Coronary artery (tissue), 2 donors: ENCODE data around the gene PTPRM.

Source experiments
- DNase-seq: peaks from one replicate; pipeline ENCODE4 v3.0.0-alpha.2; 2017; ENCODE audit warnings: low spot score
- H3K27ac ChIP-seq, 2 donors: fragments of 200-600 bp; sonication (generic); one replicate each; pipeline ENCODE4 v1.5.1; 2016 to 2019
- H3K4me3 ChIP-seq: fragments of 200-600 bp; sonication (generic); 2 replicates; pipeline ENCODE4 v1.5.1; 2016; ENCODE audit warnings: mild to moderate bottlenecking, moderate library complexity
- TF ChIP-seq, protein P1 (sequence below): fragments of 200-600 bp; sonication (generic); IDR thresholded peaks from one replicate; pipeline ENCODE4 v1.5.1; 2019; ENCODE audit warnings: antibody characterized with exemption

Gene PTPRM

DNA sequence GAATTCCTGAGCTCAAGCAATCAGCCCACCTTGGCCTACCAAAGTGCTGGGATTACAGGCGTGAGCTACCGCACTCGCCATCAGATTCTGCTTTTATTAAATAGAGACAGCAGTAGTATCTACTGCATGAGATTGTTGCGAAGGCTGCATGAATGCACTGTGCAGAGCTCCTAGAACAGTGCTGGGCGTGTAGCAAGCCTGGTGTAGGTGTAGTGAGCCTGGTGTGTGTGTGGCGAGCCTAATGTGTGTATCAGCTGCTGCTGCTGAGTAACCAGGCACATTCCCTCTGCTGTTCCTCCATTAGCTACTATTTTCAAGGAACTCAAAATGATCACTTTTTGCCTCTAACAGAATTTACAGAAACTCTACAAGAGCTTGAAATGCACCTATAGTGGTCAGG is 57.6 kb downstream of the PTPRM start:
- Histone ChIP-seq H3K27ac (no peak overlapping the region), H3K4me3 (no peak overlapping the region)
- no peak for DNase-seq
- TF ChIP-seq, protein P1, sequence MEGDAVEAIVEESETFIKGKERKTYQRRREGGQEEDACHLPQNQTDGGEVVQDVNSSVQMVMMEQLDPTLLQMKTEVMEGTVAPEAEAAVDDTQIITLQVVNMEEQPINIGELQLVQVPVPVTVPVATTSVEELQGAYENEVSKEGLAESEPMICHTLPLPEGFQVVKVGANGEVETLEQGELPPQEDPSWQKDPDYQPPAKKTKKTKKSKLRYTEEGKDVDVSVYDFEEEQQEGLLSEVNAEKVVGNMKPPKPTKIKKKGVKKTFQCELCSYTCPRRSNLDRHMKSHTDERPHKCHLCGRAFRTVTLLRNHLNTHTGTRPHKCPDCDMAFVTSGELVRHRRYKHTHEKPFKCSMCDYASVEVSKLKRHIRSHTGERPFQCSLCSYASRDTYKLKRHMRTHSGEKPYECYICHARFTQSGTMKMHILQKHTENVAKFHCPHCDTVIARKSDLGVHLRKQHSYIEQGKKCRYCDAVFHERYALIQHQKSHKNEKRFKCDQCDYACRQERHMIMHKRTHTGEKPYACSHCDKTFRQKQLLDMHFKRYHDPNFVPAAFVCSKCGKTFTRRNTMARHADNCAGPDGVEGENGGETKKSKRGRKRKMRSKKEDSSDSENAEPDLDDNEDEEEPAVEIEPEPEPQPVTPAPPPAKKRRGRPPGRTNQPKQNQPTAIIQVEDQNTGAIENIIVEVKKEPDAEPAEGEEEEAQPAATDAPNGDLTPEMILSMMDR: no peak

DNA sequence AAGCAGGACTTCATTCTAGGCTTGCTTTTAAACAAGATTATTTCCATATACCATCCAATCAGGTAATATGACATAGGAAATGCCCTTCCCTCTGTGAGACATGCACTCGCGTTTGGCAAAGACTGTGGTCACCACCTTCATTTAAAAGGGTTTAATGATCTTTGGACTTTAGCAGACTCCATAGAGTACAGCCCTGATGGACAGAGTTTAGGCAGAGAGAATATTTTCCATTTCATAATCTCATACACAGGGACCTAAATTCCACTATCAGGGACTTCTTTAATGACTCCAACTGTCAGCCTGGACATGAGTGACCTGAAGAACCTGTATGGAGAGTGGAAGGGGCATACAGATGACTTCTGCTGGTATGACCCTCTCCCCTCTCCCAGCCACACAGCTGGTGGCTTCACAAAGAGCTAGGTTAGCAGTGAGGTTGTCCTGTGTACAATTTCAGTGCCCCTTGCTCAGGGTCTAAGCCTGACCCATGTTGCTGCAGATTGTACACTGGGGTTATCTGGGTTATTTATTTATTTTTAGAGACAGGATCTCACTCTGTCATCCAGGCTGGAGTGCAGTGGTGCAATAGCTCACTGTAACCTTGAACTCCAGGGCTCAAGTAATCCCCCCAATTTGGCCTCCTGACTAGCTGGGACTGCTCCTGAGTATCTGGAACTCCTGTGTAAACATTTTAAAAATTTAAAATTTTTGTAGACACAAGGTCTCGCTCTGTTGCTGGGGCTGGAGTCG is 59.2 kb downstream of the PTPRM start:
- no peak overlapping the region for H3K27ac ChIP-seq
- no peak overlapping the region for H3K4me3 ChIP-seq
- DNase-seq: no peak
- TF ChIP-seq, protein P1: no peak

DNA sequence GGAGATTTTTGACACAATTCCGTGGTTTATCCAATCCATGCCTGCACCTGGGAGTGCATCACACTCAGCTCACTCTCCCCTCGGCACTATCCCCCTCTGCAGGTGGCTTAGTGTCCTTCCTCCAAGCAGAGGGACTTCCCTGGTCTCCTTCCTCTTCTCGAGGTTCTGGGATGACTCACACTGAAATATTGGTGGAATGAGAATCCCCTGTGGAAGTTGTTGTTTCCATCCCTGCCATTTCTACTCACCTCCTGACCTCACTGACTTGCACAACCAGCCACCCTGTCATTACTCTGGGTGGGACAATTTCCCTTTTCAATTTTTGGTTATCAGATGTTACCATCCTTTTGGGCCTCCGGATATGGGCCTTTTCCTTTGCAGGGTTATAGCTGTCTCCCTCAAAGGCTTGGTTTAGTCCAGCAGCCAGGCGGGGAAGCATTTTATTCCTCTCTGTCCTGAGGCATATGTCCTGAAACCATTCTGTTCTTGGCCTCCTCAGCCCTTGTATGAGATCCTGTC is 59.9 kb downstream of the PTPRM start:
- DNase-seq: no peak
- peak overlapping the region in 1 of 2 donors; percentile 10 for H3K27ac ChIP-seq
- H3K4me3 ChIP-seq: no peak overlapping the region
- TF ChIP-seq, protein P1: no peak

DNA sequence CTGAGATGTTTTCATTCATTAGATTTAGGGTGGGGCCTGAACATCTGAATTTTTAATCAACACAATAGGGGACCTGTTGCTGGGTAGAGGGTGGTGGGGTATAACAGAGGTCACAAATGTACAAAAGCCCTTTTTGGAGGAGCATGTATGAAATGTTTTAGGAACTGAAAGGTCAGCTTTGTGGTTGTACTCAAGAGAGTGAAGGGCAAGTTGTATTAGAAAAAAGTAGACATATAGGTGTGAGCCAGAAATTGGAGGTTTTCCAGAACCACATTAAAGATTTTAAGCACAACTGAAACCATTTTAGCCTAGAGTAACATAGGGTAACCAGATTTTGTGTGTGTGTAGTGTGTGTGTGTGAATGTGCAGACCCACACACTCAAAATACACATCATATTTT is 62.3 kb downstream of the PTPRM start:
- no peak for DNase-seq
- no peak overlapping the region for H3K27ac ChIP-seq
- no peak overlapping the region for H3K4me3 ChIP-seq
- TF ChIP-seq, protein P1: no peak

DNA sequence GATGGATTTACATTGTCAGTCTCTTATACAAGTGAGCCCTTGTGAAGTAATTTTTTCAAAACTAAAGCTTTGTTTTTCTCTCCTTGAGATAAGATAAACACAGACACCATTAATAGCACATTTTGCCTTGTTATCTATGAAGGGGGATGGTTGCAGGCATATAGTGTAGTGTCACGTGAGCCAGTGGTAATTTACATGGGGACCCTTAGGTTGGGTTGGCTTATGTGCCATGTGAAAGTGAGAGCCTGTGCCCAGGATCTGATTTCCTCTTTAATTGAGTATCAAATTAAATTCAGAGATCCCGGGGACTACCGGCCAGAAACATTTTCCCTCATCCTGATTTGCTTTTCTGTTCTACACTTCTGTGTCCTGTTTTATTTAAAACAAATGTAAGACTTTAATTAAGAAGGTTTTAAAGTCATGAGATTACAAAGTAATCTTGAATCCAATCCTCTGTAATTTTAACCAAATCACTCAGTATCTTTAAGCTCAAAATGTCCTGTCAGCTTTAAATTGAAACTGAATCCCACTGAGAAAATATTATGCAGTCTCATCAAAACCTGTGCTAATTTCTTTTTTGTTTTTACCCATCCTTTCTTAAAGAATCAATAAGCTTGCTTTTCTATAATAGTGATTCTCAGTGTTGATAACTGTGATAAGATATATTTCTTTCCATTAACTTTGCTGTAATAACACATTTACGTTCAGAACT is 63.8 kb downstream of the PTPRM start:
- Histone ChIP-seq H3K4me3 (no peak overlapping the region), H3K27ac (no peak overlapping the region)
- TF ChIP-seq, protein P1: no peak
- no peak for DNase-seq

DNA sequence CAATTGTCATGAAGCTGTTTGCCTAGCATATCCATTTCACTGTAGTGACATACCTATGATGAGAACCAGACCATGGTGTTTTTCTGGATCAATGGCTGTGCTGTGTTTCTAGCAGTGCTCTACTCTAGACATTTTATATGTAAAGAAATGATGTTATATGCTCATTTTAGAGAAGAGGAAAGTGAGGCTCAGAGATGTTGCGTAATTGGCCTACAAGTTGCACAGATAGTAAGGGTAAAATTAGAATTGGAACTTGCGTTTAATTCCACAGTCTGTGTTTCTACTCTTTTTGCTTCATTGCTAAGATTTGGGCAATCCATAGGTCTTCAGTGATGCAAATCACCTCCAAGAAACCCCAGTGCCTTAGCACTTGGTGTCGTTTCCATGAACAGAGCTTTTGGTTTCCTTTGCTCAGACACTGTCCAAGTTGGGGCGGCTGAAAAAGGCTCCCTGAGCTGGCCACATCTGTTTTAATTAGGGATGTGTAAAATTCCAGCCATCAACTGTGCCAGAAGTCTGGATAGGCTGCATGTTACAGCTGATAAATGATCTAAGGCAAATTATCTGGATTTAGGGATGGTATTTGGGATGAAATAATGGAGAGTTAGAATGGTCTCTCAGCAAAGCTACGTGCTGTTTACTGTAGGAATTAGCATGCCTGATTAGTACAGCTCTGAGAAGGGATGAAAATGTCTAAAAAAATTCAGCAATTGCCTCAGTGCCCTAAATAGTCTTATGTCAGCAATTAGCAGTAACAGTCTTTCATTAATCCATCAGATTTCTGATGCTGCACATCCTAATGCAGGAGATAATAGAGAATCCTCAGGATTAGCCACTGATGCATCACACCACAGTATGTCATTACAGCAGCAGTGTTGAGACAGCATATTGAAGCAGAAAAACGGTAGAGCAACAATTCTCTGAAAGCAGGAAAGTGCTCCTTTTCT is 65.3 kb downstream of the PTPRM start:
- Histone ChIP-seq H3K4me3 (no peak overlapping the region), H3K27ac (no peak overlapping the region)
- TF ChIP-seq, protein P1: no peak
- no peak for DNase-seq
